Measurements from ENCODE around the gene PRPH2.
A peak's percentile ranks its signal among the peaks of the same experiment; 100 is the strongest.
"Not testable (repeated sequence)": the region's sequence is repeated elsewhere in the genome, so short reads cannot be mapped to it uniquely, and the experiment has no call there.

PRPH2 gene

GRCh38 chr6:42698217-42698616 is 24.2 kb downstream of the PRPH2 start:
- no peak for DNase-seq (ENCODE audit: low spot score)

DNA sequence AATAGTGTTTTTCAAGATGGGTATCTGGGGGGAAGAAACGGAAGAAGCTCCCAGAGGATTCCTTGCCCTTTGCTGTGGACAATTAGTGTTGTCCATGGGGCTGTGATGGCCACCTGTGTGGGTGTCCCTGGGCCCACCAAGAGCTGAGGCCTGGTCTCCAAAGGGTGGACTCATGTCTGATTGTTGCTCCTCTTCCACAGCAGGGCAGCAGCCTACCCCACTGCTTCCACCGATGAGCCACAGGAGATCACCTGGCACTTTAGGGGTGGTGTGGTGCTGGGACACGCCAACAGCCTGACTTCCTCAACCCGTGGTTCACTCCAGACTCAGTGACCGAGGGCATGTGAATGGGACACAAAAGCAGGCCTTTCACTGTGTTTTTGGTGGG is 25.1 kb downstream of the PRPH2 start:
- DNase-seq (ENCODE audit: low spot score): no peak

GRCh38 chr6:42696526-42697267 is 25.7 kb downstream of the PRPH2 start:
- no peak for DNase-seq (ENCODE audit: low spot score)

DNA sequence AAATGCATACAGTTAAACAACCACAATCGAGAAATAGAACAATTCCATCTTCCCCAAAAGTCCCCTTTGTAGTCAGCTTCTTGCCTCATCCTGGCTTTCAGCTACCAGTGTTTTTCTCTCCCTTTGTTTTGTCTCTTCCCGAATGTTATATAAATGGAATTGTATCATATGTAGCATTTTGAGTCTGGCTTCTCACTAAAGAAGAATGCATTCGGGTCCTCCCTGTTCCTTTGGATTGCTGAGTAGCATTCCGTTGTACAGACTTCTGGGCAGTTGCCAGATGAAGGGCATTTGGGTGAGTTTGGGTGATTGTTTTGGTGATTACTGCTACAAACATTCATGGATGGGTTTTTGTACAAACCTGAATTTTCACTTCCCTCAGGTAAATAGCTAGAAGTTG is 27.8 kb downstream of the PRPH2 start:
- no peak for DNase-seq (ENCODE audit: low spot score)

DNA sequence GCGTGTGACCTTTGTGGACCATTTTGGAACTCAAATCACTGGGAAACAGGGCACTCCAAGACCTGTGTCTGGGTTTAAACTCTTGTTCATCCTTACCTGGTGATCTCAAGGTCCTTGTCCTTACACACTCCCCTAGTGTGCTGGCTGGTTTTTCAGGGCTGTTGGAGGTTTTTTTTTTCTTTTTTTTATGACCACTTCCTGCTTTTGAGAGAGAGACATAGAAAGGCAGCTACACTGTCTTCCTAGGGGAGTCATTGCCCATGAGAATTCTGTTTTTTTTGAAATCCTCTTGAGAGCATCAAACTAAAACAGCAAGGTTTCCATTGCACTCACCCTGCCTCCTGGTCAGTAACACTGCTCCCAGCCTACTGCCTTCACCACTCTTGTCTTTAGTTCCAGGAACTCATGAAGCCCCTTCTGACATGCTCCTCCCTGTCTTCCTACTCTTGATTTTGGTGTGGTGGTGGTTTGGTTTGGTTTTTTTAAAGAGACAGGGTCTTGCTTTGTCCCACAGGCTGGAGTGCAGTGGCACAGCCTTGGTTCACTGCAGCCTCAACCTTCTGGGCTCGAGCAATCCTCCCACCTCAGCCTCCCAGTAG is 28.6 kb downstream of the PRPH2 start:
- DNase-seq (ENCODE audit: low spot score): no peak

GRCh38 chr6:42692137-42692911 is 30.1 kb downstream of the PRPH2 start:
- peak; percentile 33 for DNase-seq (ENCODE audit: low spot score)

GRCh38 chr6:42690872-42691271 is 31.5 kb downstream of the PRPH2 start:
- DNase-seq (ENCODE audit: low spot score): no peak

DNA sequence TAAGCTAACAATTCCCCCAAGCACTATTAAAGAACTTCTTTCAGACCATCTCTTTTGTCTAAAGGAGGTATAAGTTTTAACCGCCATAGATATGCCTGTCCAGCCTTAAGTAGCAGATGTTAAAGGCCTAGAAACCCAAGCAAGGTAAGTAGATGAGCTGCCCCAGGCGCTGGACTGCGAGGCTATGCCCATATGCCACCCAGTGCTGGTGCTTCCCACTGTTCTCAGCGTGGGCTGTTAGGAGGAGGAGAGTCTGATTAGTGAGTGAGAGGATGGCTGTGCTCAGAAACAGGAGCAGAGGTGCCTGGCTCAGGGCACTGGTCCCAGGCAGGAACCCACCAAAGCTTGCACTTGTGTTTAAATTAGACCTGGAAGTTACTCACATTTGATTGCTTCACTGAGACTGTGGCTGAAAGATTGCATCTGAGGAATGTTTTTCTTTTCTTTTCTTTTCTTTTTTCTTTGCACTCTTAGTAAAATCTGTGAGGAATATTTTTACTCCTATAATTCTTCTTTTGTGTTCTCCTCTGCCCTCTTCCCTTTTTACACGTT is 32.2 kb downstream of the PRPH2 start:
- DNase-seq (ENCODE audit: low spot score): no peak

DNA sequence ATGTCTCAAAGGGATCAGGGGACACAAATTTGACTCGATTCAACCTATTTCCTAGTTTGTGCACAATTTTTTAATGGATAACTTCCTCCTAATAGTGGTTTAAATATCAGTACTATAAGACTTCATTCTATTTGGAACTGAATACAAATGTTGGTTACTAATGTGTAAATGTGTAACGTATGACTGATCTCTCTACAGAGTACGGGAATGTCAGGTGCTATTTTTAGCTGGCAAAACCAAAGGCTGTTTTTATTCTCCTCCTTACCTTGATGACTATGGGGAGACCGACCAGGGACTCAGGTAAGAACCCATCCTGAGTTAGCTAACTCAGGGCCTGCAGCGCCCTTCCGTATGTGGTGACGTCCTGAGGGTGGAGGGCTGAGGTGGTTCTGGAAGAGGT is 33.0 kb downstream of the PRPH2 start:
- DNase-seq (ENCODE audit: low spot score): no peak

GRCh38 chr6:42688281-42688680 is 34.1 kb downstream of the PRPH2 start:
- DNase-seq (ENCODE audit: low spot score): no peak

DNA sequence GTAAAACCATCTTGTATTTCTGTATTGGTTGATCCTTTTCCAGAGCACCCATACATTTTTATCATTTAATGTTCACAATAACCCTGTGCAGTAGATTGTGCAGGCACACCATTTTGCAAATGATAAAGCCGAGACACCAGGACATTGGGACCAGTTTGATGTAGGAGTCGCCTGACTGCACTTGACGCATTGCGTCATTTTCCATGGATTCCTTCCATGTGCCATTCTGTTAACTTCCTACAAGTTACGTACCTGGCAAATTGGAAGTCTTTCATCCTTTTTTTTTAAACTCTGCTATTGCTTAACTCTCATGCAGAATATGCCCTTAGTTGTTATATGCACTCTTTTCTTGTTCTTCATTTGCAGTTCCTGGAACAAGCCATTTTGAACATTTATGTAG is 43.0 kb downstream of the PRPH2 start:
- DNase-seq (ENCODE audit: low spot score): no peak

DNA sequence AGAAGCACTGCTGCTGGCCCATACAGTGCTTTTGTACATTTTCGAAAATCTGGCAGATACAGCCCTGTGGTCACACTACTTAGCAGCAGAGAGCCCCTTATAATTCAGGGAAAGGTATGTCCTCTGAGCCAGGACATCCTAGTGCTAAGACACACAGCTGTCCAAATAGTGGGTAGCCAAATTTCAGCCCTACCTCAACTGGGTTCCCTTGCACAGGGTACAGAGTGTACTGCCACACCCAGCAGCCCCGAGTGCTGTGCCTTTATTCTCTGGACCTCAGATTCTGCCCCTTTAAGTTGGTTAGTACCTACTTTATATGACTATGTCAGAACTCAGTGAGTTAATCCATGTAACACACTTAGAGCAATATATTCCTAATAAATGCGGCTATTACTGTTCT is 47.6 kb downstream of the PRPH2 start:
- DNase-seq (ENCODE audit: low spot score): no peak

- not testable (repeated sequence) for DNase-seq (ENCODE audit: low spot score)
Observed at GRCh38 chr6:42674368-42674767, 48.0 kb downstream of the PRPH2 start.

DNA sequence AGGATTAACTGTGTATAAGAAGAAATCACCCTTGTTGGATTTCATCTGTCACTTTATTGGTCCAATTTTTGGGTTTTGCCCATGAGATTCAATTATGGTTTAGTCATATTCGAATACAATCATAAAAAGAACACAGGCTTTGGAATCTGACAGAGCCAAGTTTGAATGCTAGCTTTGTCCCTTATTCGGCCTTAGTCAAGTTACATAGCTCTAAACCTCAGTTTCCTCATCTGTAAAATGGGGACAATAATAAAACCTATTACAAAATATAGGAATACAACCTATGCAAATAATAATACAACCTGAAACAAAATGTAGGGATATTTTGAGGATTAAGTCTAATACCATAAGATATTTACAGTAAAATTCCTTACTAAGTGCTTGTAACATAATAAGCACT is 57.7 kb downstream of the PRPH2 start:
- DNase-seq (ENCODE audit: low spot score): no peak

DNA sequence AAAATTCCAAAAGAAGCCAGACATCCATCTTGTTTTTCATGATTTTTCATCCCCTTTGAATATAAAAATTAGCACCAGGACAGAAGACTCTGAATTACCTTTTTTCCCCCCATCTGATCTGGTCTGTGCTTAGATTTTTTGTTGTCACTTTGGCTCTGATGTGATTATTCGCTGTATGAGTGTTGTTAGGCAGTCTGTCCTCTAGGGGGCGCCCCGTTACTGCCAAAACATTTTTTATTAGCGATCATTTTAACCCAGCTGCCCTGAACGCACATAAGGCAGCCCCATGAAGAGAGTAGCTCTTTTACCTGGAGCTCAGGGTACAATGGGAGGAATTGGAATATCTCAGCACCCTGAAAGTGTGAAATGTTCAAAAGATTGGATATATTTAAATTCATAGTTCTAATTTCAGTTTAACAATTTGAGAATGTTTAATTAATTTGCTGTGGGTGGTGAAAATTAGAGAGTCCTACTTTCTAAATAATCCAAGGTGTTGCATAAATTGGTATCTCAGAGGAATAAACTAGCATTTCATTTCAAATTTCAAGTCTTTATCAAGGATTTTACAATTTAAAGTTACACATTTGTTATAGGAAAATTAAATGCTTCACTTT is 60.8 kb downstream of the PRPH2 start:
- DNase-seq (ENCODE audit: low spot score): peak; percentile 71

DNA sequence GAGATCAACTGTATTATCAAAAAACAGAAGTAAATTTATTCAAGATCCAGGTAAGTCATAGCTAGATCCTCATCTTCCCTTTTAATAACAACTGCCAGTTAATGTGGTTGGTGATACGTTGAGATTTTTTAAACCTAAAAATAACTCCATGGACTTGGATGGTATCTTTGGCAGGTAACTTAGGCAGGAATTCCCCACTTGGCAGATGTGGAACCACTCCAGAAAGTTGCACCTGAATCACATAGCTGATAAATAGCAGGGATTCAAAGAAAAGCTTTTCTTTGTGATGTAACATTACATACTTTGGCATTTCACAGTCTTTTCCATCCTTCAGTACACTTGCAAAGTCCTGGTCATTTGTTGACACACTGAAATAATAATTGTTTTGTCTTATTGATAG is 62.6 kb downstream of the PRPH2 start:
- DNase-seq (ENCODE audit: low spot score): no peak

DNA sequence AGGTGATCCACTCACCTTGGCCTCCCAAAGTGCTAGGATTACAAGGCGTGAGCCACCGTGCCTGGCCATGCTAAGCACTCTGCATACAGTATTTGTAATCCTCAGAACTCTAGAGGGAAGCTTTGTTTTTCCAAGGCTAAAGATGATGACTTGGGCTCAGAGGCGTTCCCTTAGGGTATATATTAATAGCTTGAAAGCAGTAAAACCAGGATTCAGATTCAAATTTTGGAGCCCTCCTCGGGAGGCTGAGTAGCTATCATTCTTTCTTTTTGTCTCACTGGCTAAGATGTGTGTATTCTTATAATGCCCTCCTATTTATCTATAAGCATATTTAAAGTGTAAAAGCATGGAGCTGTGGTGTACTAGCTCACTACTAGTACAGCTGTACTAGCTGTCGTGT is 68.5 kb downstream of the PRPH2 start:
- no peak for DNase-seq (ENCODE audit: low spot score)

DNA sequence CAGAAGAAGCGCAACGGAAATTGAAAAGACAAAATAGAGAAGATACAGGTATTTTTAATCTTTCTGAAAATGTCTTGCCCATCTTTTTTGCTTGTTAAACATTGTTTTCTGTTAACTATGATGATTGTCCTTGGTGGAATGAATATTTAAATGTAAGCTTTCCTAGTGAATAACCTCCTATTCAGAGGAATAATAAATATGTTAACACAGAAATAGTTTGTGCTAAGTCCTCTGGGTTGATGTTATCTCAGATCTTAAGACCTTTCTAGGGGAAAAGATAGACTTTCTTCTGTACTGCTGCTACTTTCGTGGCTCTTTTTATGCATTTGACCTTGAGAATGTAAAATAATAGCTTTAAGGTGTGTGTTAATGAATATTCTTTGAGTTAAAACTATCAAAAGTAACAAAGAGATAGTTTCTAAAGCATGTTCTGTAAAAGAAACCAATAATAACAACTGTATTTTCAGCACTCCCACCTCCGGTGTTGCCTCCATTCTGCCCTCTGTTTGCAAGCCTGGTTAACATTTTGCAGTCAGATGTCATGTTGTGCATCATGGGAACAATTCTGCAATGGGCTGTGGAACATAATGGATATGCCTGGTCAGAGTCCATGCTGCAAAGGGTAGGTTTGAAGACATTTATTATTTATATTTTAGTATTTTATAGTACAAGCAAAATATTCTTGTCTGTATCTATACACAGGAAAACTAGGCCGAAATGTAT is 70.2 kb downstream of the PRPH2 start:
- no peak for DNase-seq (ENCODE audit: low spot score)
